ENCODE data around the gene PTPRA.

- TF ChIP-seq POLR2A (IDR thresholded peaks at IDR 0.05), result no peak
- TF ChIP-seq CTCF (IDR thresholded peaks at IDR 0.05), result no peak
These were observed 19.1 kb downstream of the PTPRA start for GRCh38 chr20:2892376-2892775.
